H1 (cell line): Measurements from ENCODE around the gene DUSP18. TPM values are rescaled to one million over a fixed set of nuclear protein-coding genes. Genes with fewer than 3 reads are reported as not detected.

ENCODE experiments used
- CHD7 ChIP-seq: fragments of 300-600 bp; sonication (generic); IDR thresholded peaks from 2 replicates; pipeline ENCODE4 v1.7.1; 2012; ENCODE audit warnings: low read length, moderate library complexity, mild to moderate bottlenecking, inconsistent platforms; ENCODE audit not compliant: insufficient replicate concordance
- polyA plus RNA-seq, 7 experiments: library from polyadenylated mRNA; depleted of rRNA in 3 of 7; stranded (reverse) in 5 of 7; unstranded in 2 of 7; fragments of >200 nt in 5 of 7; fragments of 200-250 nt in 2 of 7; gene quantifications; 1 replicate in 5 of 7; 2 replicates in 1 of 7; 4 replicates in 1 of 7; pipeline versions ENCODE4 v1.2.1 to v1.2.3, GENCODE V29; 2011 to 2013; ENCODE audit warnings: missing spikeins in 2 of 7, mixed read lengths in 2 of 7
- total RNA-seq: library from RNA; stranded (reverse); fragmentation: NEBNext Ultra II Directional; extraction: Animal tissue kit (Norgen Biotek cat#: 25700); gene quantifications from 2 replicates; pipeline ENCODE4 v1.2.1, GENCODE V29; 2021

Gene DUSP18
- total and polyA plus RNA-seq, 2 of the 8 experiments (the other 6 are each of a cell fraction or from before 2014, with no cell fraction given): 2.6 to 7.3 TPM

DNA sequence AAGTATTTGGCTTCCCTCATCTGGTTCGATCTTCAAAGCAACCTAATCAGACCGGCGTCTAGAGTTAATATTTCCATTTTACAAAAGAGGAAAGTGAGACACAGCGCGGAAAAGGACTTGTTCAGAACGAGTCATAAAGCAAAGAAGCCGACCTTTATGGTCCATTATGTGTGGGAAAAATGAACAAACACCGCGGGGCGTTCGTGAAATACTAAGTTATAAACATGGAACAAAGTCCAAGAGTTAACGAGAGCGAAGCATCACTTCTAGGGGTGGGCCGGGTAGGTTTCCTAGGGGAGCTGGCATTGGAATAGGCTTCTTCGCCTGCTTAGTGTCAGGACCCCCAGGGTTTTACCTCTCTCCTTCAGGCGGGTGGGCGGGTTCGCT is 575 bp downstream of the DUSP18 start (continued):
- no peak for TF ChIP-seq CHD7
